Spleen (tissue), 7 donors: Measurements from ENCODE around the gene NR1I2.

Source experiments
- POLR2A ChIP-seq, 3 donors: fragments of 450-650 bp; IDR thresholded peaks; one replicate each; pipeline ENCODE4 v1.5.1; 2017; ENCODE audit warnings: antibody characterized with exemption in 3 of 3, mild to moderate bottlenecking in 1 of 3
- POLR2AphosphoS5 ChIP-seq, 3 donors: sonication (generic); formaldehyde crosslinking; IDR thresholded peaks; one replicate each; pipeline ENCODE4 v1.5.1; 2017; ENCODE audit warnings: antibody characterized with exemption in 3 of 3
- TF ChIP-seq, protein P1 (sequence below), 11 experiments: fragments of 200-600 bp in 7 of 11; fragments of 450-650 bp in 4 of 11; sonication (generic) in 4 of 11; IDR thresholded peaks in 8 of 11; conservative IDR thresholded peaks in 3 of 11; 1 replicate in 7 of 11; 2 replicates in 4 of 11; pipeline versions ENCODE4 v1.4.0 to v1.8.0; 2016 to 2021; ENCODE audit warnings: antibody characterized with exemption in 11 of 11, inconsistent platforms in 4 of 11, mild to moderate bottlenecking in 1 of 11
- donor health status: DM: no; HTN: no; CAD: no; lungs with moderate emphysema.
- donor health status: DM: no; HTN: no; CAD: no.
- donor health status: DM: no; HTN: no; CAD: no.

DNA sequence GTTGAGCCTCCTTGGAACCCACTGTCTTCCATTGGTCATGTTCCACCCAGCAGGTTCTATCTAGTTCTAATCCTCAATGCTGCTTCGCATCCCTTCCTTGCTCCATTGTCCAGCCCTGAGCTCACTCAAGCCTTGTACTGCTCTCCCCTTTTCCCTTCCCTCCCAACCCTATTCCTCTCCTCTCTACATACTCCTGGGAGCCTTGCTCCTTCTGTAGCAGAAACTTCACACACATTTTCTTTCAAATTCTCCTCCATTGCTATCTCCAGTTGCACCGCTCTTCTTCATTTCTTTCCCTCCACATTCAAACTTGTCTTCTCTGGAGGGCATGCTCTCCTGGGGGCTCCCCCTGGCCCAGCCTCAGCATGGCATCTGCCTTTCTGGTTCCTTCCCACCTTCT lies 14.5 kb downstream of the NR1I2 start:
- TF ChIP-seq, protein P1, sequence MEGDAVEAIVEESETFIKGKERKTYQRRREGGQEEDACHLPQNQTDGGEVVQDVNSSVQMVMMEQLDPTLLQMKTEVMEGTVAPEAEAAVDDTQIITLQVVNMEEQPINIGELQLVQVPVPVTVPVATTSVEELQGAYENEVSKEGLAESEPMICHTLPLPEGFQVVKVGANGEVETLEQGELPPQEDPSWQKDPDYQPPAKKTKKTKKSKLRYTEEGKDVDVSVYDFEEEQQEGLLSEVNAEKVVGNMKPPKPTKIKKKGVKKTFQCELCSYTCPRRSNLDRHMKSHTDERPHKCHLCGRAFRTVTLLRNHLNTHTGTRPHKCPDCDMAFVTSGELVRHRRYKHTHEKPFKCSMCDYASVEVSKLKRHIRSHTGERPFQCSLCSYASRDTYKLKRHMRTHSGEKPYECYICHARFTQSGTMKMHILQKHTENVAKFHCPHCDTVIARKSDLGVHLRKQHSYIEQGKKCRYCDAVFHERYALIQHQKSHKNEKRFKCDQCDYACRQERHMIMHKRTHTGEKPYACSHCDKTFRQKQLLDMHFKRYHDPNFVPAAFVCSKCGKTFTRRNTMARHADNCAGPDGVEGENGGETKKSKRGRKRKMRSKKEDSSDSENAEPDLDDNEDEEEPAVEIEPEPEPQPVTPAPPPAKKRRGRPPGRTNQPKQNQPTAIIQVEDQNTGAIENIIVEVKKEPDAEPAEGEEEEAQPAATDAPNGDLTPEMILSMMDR (IDR thresholded peaks at IDR 0.05 in 8 of 11, conservative IDR thresholded peaks at IDR 0.05 in 3 of 11), result no peak
- TF ChIP-seq POLR2A (IDR thresholded peaks at IDR 0.05), result no peak
- no peak for TF ChIP-seq POLR2AphosphoS5 (IDR thresholded peaks at IDR 0.05)
